Hematopoietic multipotent progenitor cell (in vitro differentiated cells): Measurements from ENCODE around the gene DIO1. TPM values are rescaled to one million over a fixed set of nuclear protein-coding genes. Genes with fewer than 3 reads are reported as not detected.
"Not testable (repeated sequence)": the region's sequence is repeated elsewhere in the genome, so short reads cannot be mapped to it uniquely, and the experiment has no call there.

ENCODE experiments used
- DNase-seq, 3 donors: peaks; one replicate each; pipeline ENCODE4 v3.0.0-alpha.2; 2011 to 2015; ENCODE audit warnings: low read depth in 2 of 3, low spot score in 2 of 3
- total RNA-seq: library from RNA; depleted of rRNA; stranded (reverse); fragments of >200 nt; gene quantifications from one replicate; pipeline ENCODE4 v1.2.3, GENCODE V29; 2012

DIO1 gene
- total RNA-seq: not detected

DNA sequence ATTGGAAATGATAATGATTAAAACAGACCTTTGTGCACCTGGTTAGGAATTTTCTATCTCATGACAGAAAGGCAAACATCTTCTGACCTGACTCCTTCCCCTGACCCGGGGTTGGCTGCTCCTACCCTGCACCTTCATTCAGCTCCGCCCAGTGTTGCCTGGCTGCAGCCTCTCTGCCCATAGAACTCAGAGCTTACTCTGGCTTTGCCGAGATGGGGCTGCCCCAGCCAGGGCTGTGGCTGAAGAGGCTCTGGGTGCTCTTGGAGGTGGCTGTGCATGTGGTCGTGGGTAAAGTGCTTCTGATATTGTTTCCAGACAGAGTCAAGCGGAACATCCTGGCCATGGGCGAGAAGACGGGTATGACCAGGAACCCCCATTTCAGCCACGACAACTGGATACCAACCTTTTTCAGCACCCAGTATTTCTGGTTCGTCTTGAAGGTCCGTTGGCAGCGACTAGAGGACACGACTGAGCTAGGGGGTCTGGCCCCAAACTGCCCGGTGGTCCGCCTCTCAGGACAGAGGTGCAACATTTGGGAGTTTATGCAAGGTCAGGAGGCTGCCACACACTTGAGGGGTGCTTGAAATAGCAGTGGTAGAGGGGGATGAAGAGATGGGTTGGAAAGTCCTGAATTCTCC lies at the start of gene DIO1:
Gene DIO1 (plus strand): TSS at position 189 of the 638 bp plus-strand sequence. CDS start 24 bp downstream, at position 213.
- DNase-seq: no peak

DNA sequence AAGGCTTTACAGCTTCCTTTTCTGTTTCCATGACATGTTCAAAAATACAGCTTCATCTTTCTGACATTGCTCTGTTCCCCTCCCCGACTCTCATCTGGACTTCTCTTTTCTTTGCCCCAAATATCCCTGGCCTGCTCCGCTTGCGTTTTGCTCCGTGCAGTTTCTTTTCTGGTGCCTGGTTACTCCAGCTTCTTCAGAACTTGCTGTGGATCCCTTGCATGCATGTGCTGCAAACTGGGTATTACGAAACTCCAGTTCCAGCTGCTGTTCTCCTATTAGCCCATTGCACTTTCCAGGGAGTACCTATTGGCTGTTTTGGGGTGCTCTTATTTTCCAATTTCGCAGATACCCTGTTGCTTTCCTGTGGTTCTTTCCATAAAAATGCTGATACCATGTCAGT lies 46.0 kb upstream of the DIO1 start:
- no peak for DNase-seq

DNA sequence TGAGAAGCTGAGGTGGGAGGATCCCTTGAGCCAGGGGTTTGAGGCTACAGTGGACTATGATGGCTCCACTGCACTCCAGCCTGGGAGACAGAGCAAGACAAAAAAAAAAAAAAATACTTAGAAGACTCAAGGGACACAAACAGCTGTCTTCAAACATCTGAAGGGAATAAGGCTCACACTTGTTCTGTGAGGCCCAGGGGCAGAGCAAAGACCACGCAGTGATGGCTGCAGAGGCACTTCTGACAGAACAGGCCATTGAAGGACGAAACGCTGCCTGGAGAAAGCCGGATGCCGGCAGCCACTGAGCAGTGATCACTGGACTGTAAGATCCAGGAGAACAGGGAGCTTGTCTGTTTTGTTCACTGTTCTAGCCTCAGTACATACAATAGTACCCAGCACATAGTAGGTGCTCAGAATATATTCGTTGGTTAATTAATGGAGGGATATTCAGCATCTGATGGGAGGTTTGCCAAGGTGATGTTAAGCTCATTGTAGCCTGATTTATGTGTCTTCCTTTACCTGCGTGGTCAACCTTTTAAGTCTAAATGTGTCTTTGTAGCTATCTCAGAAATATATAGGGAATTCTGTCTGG lies 43.8 kb upstream of the DIO1 start:
- no peak for DNase-seq

DNA sequence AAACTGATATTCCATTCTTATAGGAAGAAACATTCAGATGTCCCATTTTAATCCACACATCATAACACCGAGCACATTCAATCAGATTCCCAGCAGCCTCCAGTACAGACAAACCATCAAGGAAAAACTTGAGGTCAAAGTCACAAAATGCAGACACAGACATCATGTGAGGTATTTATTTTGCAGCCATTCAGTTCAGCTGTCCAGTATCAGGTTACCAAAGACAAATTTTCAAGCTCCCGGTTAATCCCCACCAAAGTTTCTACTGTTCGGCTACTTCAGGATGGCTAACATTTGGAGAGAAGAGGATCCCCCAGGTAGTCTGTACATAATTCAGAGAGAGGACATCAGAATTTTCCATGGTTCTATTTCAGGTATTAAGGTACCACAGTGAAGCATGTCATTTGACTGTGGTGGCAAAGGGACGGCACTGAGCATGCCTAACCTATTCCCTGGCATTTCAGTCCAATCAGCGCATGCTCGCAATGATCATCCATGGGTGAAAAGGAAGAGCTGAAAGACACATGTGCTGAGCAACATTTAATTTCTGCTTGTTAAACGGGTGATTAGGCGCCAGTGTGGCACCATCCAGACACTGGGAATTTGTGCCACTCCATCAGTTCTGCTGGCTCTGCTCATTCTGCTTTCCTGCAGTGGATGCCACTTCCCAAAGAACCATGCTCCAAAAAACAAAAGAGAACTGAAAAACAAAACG lies 42.3 kb upstream of the DIO1 start:
- no peak for DNase-seq

DNA sequence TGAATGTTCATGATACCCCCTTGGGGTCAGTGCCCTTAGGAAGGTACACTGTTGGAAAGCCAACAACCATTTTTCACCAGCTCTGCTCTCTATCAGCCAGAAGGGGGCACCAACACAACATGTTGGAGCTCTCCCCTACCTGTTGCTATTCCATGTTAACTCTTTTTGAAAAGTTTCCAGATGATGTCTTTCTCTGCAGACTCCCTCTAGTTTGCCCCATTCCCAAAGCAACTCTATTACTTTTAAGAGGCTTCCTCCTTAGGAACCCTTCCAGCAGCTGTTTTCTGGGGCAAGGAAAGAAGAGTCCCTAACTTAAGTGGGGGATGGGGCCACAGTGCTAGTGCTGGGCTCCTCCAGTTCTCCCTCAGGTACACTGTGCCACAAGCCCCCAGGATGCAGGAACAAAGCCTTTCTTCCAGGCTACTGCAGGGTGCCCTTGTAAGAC lies 33.0 kb upstream of the DIO1 start:
- DNase-seq: peak; percentile 28 to 81 (median 55)

DNA sequence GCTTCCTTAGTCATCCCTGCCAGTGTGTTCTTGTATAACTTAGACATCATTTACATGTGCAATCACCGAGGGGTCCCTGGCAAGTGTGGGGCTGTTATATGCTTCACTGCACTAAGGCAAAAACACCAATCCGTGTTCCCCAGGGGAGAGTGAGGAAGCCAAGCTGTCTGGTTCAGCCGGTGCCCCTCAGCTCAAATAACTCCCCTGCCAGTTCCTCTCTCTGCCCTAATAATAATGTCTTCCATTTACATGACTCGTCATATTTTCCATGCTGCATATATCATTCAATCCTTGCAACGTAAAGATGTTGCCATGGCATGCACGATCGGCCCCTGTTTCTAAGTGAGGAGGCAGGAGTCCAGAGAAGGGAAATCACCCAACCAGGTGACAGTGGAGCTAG lies 31.5 kb upstream of the DIO1 start:
- peak in 1 of 3 donors; percentile 4 for DNase-seq

DNA sequence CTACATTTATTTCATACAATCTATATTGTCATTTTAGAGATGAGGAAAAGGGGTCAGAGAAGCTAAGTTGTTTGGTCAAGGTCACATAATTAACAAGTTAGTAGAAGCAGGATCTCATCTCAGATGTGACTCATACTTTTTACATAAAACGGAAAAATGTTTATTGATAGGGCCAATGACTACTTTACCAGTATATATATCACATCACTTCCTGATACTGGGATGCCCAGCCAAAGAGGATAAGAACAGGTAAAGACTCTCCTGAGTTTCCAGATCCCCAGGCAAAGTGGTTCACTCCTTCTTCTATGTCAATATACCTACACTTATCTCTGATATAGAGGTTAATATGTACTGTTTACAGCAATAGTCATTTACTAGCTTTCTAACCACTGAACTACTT lies 25.4 kb upstream of the DIO1 start:
- DNase-seq: no peak

DNA sequence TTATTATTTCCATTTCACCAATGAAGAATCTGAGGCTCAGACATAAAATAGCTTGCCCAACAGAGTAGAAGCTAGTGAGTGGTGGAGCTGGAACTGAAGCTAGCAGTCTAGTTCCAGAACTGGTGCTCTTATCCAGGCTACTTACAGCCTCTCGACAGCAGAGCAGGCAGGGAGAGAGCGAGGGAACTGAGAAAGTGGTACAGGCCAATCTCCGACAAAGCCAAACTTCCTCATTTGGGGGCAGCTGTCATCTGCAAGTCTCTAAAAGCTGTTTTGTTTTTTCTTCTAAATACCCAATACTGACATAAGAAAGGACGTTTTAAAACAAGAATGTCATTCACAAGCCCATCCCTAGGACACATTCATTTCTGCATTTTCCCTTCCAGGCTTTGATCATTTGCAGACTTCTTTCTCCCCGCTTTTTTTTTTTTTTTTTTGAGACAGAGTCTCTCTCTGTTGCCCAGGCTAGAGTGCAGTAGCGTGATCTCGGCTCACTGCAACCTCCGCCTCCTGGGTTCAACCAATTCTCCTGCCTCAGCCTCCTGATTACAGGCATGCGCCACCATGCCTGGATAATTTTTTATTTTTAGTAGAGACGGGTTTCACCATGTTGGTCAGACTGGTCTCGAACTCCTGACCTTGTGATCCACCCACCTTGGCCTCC lies 24.4 kb upstream of the DIO1 start:
- peak in 2 of 3 donors; percentile 50 to 72 for DNase-seq

DNA sequence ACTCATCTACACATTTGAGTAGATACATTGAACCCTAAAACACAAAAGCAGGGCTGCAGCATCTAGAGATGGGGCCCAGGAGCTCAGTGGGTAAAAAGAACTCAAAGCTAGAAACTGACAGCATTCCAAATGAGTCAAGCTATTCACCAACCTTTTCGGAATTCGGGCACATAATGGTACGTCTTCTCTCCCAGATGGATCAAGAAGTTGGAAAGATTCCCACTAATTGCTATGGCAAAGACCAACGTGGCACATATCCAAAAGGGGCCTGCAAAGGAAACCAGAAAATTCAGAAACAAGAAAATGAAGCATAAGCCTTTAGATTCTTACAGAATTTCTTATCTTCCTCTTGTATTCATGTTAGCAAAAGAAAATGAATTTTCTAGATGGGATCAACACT lies 22.8 kb upstream of the DIO1 start:
- no peak for DNase-seq

DNA sequence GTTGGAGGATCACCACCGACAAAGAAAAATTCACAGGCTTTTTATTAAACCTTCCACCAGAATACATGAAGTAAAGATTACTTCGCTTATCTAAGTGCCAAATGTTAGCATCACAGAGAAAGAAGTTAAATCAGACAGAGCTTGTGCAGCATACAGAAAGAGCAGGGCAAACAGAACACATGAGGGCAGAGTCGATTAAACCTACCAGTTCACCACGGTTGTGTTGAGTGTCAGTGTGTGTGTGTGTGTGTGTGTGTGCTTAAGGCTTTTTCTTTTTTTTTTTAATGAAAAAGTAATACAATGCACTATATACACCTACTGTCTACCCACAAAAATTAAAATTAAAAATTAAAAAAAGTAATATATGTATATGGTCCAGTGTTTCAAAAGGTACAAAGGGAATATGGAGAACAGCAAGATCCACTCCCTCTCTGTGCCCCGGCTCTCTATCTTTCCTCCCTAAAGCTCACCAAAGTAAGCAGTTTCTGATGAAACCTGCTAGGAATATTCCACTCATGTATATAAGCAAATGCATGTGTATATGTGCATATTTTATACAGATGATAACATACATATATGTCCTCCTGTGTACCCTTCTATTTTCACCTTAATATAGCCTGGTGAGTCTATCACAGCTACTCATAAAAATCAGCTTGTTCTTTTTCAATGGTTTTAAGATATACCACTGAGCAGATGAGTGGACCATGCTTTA lies 22.1 kb upstream of the DIO1 start:
- DNase-seq: no peak

DNA sequence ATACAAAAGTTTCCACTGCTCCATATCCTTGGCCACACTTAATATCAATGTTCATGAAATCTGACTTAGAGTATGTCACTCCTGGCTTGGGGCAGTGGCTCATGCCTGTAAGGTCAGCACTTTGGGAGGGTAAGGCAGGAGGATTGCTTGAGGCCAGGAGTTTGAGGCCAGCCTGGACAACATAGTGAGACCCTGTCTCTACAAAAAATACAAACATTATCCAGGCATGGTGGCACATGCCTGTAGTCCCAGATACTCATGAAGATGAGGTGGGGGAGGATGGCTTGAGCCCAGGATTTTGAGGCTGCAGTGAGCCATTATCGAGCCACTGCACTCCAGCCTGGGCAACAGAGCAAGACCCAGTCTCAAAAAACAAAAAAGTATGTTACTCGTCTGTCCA lies 18.8 kb upstream of the DIO1 start:
- DNase-seq: not testable (repeated sequence)

DNA sequence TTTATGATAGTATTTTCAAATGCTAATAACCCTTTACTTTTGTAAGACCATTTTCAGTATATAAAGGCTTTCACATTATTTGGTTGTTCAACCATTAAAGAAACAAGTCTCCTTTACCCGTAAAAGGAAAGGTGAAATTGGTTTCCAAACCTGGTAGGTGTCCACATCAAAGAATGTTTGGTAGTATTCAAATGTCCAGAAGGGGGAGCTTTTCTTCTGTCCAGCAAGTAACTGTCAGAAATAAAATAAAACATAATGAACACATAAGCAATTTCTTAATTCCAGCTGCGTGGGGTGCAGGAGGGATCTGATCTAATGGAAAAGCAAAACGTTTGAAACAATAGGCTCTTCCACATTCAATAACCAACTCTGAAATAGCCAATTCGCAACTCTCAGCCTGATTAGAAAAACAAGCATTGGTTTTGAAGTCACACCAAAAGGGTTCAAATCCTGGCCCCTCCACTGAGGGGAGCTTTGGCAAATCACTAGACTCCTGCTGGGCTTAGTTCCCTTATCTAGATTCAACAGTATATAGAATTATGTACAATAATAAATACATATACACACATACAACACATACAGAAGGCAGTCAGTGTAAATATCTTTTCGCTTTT lies 15.4 kb upstream of the DIO1 start:
- peak in 2 of 3 donors; percentile 45 to 66 for DNase-seq

DNA sequence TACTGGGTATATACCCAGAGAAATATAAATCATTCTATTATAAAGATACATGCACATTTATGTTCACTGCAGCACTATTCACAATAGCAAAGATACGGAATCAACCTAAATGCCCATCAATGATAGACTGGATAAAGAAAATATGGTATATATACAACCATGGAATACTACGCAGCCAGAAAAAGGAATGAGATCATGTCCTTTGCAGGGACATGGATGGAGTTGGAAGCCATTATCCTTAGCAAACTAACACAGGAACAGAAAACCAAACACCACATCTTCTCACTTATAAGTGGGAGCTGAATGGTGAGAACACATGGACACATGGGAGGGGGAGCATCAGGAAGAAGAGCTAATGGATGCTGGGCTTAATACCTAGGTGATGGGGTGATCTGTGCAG lies 12.1 kb upstream of the DIO1 start:
- not testable (repeated sequence) for DNase-seq

DNA sequence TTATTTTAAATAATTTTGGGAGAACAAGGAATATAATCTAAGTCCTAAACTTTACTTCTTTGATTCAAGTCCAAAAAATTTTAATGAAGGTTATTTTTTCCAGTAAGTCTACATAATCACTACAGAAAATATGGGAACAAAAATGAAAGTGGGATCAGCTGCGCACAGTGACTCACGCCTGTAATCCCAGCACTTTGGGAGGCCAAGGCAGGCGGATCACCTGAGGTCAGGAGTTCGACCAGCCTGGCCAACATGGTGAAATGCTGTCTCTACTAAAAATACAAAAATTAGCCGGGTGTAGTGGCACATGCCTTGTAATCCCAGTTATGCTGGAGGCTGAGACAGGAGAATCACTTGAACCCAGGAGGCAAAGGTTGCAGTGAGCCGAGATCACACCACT lies 10.4 kb upstream of the DIO1 start:
- not testable (repeated sequence) for DNase-seq

DNA sequence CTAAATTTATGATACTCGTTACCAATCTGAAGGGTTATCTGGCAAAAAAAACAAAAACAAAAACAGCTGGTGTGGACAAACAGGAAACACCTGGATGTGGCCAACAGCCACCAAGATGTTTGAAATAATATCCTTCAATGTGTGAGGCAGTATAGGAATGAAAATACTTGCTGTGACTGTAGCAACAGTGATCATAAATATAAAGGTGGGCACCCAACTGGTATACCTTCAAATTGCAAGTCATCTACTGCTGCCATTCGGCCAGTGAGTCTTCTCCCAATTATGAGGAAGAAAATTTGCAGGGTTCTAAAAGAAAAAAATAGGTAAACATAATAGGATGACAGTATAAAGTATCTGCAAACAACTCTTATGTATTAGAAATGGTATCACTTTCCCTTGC lies 5.3 kb upstream of the DIO1 start:
- peak in 1 of 3 donors; percentile 32 for DNase-seq

DNA sequence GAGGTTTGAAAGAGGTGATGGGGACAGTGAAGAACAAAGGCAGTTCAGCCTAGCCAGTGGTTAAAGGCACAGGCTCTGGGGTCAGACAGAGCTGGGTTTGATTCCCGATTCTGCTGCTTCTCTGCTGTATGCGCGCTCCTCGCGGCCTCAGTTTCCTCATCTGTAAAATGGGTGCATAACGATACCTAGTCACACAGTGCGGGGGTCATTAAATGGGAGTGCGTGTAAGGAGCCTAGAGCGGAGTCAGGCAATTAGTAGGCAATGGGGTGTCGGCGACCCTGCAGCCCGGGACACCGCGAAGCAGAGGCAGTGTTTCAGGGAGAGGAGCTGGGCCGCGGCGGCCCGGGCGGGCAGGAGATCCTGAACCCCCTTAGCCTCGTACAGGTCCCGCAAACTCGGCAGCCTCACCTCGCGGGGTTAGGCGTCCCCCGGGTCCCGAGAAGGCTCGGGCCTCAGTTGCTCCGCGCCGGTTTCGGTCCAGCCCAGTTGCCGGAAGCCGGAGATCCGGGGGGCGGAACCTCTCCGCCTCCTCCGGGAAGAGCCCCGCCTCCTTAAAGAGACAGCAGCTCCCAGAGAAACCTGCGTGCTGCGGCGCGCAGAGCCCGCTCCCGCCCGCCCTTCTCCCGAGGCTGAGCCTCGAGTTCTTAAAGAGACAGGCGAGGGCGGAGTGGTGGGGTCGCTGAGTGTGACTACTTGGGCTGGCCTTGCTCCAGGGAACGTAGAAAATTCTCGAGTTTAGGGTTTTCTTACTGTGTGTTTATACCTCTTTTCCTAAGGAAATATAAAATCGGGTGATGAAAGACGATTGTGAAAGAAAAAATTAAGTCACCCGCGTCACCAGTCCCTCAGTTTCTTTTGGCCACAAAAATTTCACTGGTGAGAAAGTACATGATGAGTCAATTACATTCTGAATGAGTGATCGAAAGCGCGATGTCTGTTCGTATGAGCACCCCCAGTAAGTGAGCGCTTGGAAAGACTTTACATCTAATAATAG lies 4.4 kb upstream of the DIO1 start, which contains the start of gene YIPF1:
Gene YIPF1 (minus strand): TSS at position 494 of the 995 bp plus-strand sequence. CDS start 860 bp downstream, outside the sequence.
- DNase-seq: peak; percentile 58 to 83 (median 78)

DNA sequence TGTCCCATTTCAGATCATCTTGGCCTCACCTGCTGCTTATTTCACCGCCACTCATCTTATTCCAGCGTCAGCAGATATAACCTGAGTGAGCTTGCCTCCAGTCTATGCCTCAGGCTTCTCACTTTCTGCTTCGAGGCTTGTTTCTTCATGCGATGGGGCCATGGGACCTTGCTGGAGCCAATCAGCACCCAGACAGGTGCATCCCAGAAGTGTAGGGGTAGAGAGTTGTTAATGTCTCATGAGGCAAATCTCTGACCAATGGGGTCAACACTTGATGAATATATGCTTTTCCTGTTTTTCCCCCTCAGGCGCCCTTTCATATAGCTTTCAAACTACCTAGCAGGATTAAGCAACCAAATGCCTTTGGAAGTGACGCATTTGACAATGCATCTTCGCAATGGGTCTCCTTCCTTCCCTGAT lies 3.5 kb upstream of the DIO1 start:
- DNase-seq: no peak

DNA sequence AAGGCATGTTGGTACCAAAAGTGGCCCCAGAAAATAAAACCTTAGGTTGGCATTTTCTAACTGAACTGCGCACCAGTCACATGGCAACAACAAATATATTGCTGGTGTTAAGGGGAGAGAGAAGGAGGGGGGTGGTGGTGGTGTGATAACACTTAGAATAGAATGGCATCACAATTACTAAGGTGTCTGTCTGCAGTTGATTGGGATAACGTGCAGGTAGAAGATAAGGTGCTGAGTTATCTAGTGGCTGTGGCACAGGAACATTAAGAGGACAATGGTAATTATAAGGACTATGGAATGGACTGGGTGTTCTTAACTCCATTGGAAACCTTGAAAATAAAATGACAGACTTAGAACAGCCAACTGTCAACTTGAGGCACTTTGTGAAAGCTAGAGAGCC lies 3.0 kb upstream of the DIO1 start:
- DNase-seq: no peak

DNA sequence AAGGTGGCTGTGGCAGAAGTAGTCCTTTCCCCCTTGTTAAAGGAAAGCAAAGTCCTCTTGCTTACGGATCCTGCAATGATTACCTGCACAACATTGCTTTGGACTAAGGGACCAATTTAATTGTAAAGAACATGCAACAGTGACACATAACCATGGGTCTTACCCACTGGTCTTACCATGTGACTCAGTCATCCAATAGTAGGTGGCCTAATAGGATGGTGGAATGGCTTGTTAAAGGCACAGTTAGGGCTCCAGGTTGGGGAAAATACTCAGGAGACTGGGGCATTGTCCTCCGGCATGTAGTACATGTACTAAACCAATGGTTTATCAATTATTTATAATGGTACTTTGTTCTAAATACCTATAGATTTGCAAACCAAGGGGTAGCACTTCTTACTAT lies 2.3 kb upstream of the DIO1 start:
- DNase-seq: no peak
